Upper lobe of left lung (tissue), 4 donors: ENCODE data around the gene ACP3.

Experiments used
- CTCF ChIP-seq, 6 experiments: fragments of 450-650 bp in 4 of 6; fragments of 200-600 bp in 2 of 6; sonication (generic) in 2 of 6; IDR thresholded peaks; one replicate each; pipeline ENCODE4 v1.5.1; 2016 to 2019; ENCODE audit warnings: antibody characterized with exemption in 6 of 6
- EP300 ChIP-seq, 4 donors: sonication (generic); formaldehyde crosslinking; IDR thresholded peaks; one replicate each; pipeline ENCODE4 v1.5.1; 2017; ENCODE audit warnings: antibody characterized with exemption in 4 of 4, control low read depth in 2 of 4
- POLR2A ChIP-seq, 4 donors: fragments of 450-650 bp; IDR thresholded peaks; one replicate each; pipeline ENCODE4 v1.5.1; 2016 to 2017; ENCODE audit warnings: antibody characterized with exemption in 4 of 4, mild to moderate bottlenecking in 2 of 4
- POLR2AphosphoS5 ChIP-seq, 2 donors: sonication (generic); formaldehyde crosslinking; IDR thresholded peaks; one replicate each; pipeline ENCODE4 v1.5.1; 2017; ENCODE audit warnings: antibody characterized with exemption in 2 of 2

- no peak for TF ChIP-seq CTCF (IDR thresholded peaks at IDR 0.05)
- TF ChIP-seq EP300 (IDR thresholded peaks at IDR 0.05), result no peak
- no peak for TF ChIP-seq POLR2A (IDR thresholded peaks at IDR 0.05)
- no peak for TF ChIP-seq POLR2AphosphoS5 (IDR thresholded peaks at IDR 0.05)
Measured at GRCh38 chr3:132382688-132383194, 65.5 kb downstream of the ACP3 start.
